SK-N-SH (cell line): ENCODE results near the gene GALNT1. TPM values are rescaled to one million over a fixed set of nuclear protein-coding genes. Genes with fewer than 3 reads are reported as not detected.

Experiments
- CTCF ChIA-PET: fragments of 300-600, 350-600 bp; formaldehyde crosslinking; extraction: SDS; loops from one replicate; lab custom pipeline; 2021; lab: Yijun Ruan, JAX
- POLR2A ChIA-PET: fragments of 350-600 bp; sonication (Branson Sonifier 250); formaldehyde crosslinking; extraction: SDS; loops from one replicate; lab custom pipeline; 2020; ENCODE audit warnings: antibody characterized with exemption, inconsistent platforms; lab: Yijun Ruan, JAX
- DNase-seq: peaks from one replicate; pipeline ENCODE4 v3.0.0; 2012
- H2AFZ ChIP-seq: fragments of 200-600 bp; sonication (generic); 2 replicates; pipeline ENCODE4 v1.8.1; 2016; ENCODE audit warnings: antibody characterized with exemption, mild to moderate bottlenecking, low read depth
- H3F3A ChIP-seq: fragments of 200-600 bp; sonication (generic); replicated peaks from 2 replicates; pipeline ENCODE3; 2016; ENCODE audit warnings: antibody characterized with exemption, mild to moderate bottlenecking; ENCODE audit not compliant: insufficient read depth
- H3K27ac ChIP-seq, 2 experiments: fragments of 200-500 bp in 1 of 2; fragments of 200-600 bp in 1 of 2; sonication (Bioruptor generic) in 1 of 2; sonication (generic), shearing (Covaris generic) in 1 of 2; 2 replicates each; pipeline versions ENCODE4 v1.5.1 to v1.6.1; 2014 to 2016; ENCODE audit warnings: low read depth in 2 of 2, inconsistent platforms in 1 of 2, low read length in 1 of 2, mild to moderate bottlenecking in 1 of 2, mixed read lengths in 1 of 2
- H3K27me3 ChIP-seq: fragments of 200-600 bp; sonication (generic), shearing (Covaris generic); 2 replicates; pipeline ENCODE4 v1.6.1; 2016; ENCODE audit warnings: mixed run types; ENCODE audit not compliant: insufficient read depth
- H3K36me3 ChIP-seq, 2 experiments: fragments of 200-500 bp in 1 of 2; fragments of 200-600 bp in 1 of 2; sonication (Bioruptor generic) in 1 of 2; sonication (generic) in 1 of 2; replicated peaks in 1 of 2; 2 replicates each; pipeline versions ENCODE3 to v1.5.1; 2014 to 2016; ENCODE audit warnings: low read length in 1 of 2, mild to moderate bottlenecking in 1 of 2; ENCODE audit not compliant: insufficient read depth in 2 of 2, control insufficient read depth in 1 of 2
- H3K4me1 ChIP-seq, 2 experiments: fragments of 200-500 bp in 1 of 2; fragments of 200-600 bp in 1 of 2; sonication (Bioruptor generic) in 1 of 2; sonication (generic), shearing (Covaris generic) in 1 of 2; 2 replicates each; pipeline versions ENCODE4 v1.5.1 to v1.6.1; 2014 to 2016; ENCODE audit warnings: low read depth in 1 of 2, low read length in 1 of 2, mixed run types in 1 of 2; ENCODE audit not compliant: insufficient read depth in 2 of 2, control insufficient read depth in 1 of 2
- H3K4me2 ChIP-seq: fragments of 200-600 bp; sonication (generic), shearing (Covaris generic); 2 replicates; pipeline ENCODE4 v1.6.1; 2017; ENCODE audit warnings: mixed run types
- H3K4me3 ChIP-seq, 2 experiments: fragments of 200-500 bp in 1 of 2; fragments of 200-600 bp in 1 of 2; sonication (Bioruptor generic) in 1 of 2; sonication (generic), shearing (Covaris generic) in 1 of 2; 2 replicates each; pipeline versions ENCODE4 v1.5.1 to v1.8.1; 2014 to 2016; ENCODE audit warnings: low read depth in 2 of 2, inconsistent platforms in 1 of 2, low read length in 1 of 2, mild to moderate bottlenecking in 1 of 2, mixed read lengths in 1 of 2, moderate library complexity in 1 of 2
- H3K79me2 ChIP-seq: fragments of 200-600 bp; sonication (generic); 2 replicates; pipeline ENCODE4 v1.8.1; 2017; ENCODE audit warnings: mild to moderate bottlenecking; ENCODE audit not compliant: insufficient read depth
- H3K9ac ChIP-seq: fragments of 200-600 bp; sonication (generic); 2 replicates; pipeline ENCODE4 v1.6.1; 2017; ENCODE audit warnings: mixed run types
- H3K9me2 ChIP-seq: fragments of 200-600 bp; sonication (generic); 2 replicates; pipeline ENCODE4 v1.6.1; 2017; ENCODE audit warnings: mixed run types
- H3K9me3 ChIP-seq: fragments of 200-600 bp; sonication (generic); 2 replicates; pipeline ENCODE4 v1.6.1; 2017; ENCODE audit warnings: mixed run types, mild to moderate bottlenecking, moderate library complexity
- H4K20me1 ChIP-seq: fragments of 200-600 bp; sonication (generic); 2 replicates; pipeline ENCODE4 v1.6.1; 2017; ENCODE audit warnings: mild to moderate bottlenecking, mixed run types; ENCODE audit not compliant: insufficient read depth
- EP300 ChIP-seq, 2 experiments: IDR thresholded peaks; 2 replicates each; pipeline versions ENCODE4 v1.4.0 to v1.6.1; 2012; ENCODE audit warnings: borderline replicate concordance in 1 of 2, low read depth in 1 of 2, low read length in 1 of 2
- EZH2phosphoT487 ChIP-seq: fragments of 200-600 bp; sonication (generic); IDR thresholded peaks from 2 replicates; pipeline ENCODE4 v1.6.1; 2017; ENCODE audit warnings: low read depth, mixed run types, mild to moderate bottlenecking, antibody characterized with exemption, moderate library complexity, borderline replicate concordance
- FOSL2 ChIP-seq: IDR thresholded peaks from 2 replicates; pipeline ENCODE4 v1.4.0; 2012; ENCODE audit warnings: low read depth, mild to moderate bottlenecking, moderate library complexity, borderline replicate concordance
- FOXJ3 ChIP-seq: sonication (generic); formaldehyde crosslinking; IDR thresholded peaks from 2 replicates; pipeline ENCODE4 v1.5.1; 2020; ENCODE audit warnings: mild to moderate bottlenecking, missing genetic modification reagents
- FOXM1 ChIP-seq: IDR thresholded peaks from 2 replicates; pipeline ENCODE4 v1.4.0; 2012; ENCODE audit warnings: low read depth, mild to moderate bottlenecking
- GABPA ChIP-seq: IDR thresholded peaks from 2 replicates; pipeline ENCODE4 v1.4.0; 2012; ENCODE audit warnings: low read depth, mild to moderate bottlenecking
- GATA2 ChIP-seq: sonication (generic); formaldehyde crosslinking; IDR thresholded peaks from 2 replicates; pipeline ENCODE4 v1.5.0; 2020; ENCODE audit warnings: mild to moderate bottlenecking, missing genetic modification reagents
- MXI1 ChIP-seq: IDR thresholded peaks from 2 replicates; pipeline ENCODE4 v1.6.1; 2012; ENCODE audit warnings: mild to moderate bottlenecking, low read depth, low read length, improper control_type of control experiment
- NFIC ChIP-seq: IDR thresholded peaks from 2 replicates; pipeline ENCODE4 v1.4.0; 2012; ENCODE audit warnings: borderline replicate concordance
- POLR2AphosphoS5 ChIP-seq: IDR thresholded peaks from 2 replicates; pipeline ENCODE4 v1.6.1; 2012; ENCODE audit warnings: low read depth, low read length
- RAD21 ChIP-seq: IDR thresholded peaks from 2 replicates; pipeline ENCODE4 v1.6.1; 2012; ENCODE audit warnings: mild to moderate bottlenecking, low read length
- TAF1 ChIP-seq: IDR thresholded peaks from 2 replicates; pipeline ENCODE4 v1.6.1; 2012; ENCODE audit warnings: low read depth, mild to moderate bottlenecking, low read length, moderate library complexity, borderline replicate concordance
- TEAD4 ChIP-seq: IDR thresholded peaks from 2 replicates; pipeline ENCODE4 v1.4.0; 2012; ENCODE audit warnings: mild to moderate bottlenecking, borderline replicate concordance; ENCODE audit not compliant: insufficient read depth
- WGBS: methylation state at CpG from one replicate; pipeline ENCODE4 v1.1.6; 2017; ENCODE audit warnings: low lambda C conversion rate; 5-methylcytosine and 5-hydroxymethylcytosine counted together
- polyA plus RNA-seq, 3 experiments: library from polyadenylated mRNA; depleted of rRNA; stranded (reverse); fragments of >200 nt; gene quantifications; 2 replicates each; pipeline ENCODE4 v1.2.3, GENCODE V29; 2012
- TF ChIP-seq, protein P1 (sequence below): IDR thresholded peaks from 2 replicates; pipeline ENCODE4 v1.4.0; 2012; ENCODE audit warnings: low read depth, borderline replicate concordance
- TF ChIP-seq, protein P2 (sequence below): IDR thresholded peaks from 2 replicates; pipeline ENCODE4 v1.4.0; 2012; ENCODE audit warnings: low read depth
- TF ChIP-seq, protein P3 (sequence below): fragments of 200-600 bp; sonication (generic); IDR thresholded peaks from 2 replicates; pipeline ENCODE4 v1.6.1; 2017; ENCODE audit warnings: antibody characterized with exemption, mild to moderate bottlenecking, moderate library complexity
- TF ChIP-seq, protein P4 (sequence below): fragments of 150-350 bp; IDR thresholded peaks from 2 replicates; pipeline ENCODE4 v1.6.1; 2016; ENCODE audit warnings: mild to moderate bottlenecking, low read depth, low read length
- TF ChIP-seq, protein P5 (sequence below): IDR thresholded peaks from 2 replicates; pipeline ENCODE4; 2012

GALNT1 gene
- polyA plus RNA-seq, 1 of the 3 experiments (the other 2 are of a cell fraction) = 15.7 TPM

DNA sequence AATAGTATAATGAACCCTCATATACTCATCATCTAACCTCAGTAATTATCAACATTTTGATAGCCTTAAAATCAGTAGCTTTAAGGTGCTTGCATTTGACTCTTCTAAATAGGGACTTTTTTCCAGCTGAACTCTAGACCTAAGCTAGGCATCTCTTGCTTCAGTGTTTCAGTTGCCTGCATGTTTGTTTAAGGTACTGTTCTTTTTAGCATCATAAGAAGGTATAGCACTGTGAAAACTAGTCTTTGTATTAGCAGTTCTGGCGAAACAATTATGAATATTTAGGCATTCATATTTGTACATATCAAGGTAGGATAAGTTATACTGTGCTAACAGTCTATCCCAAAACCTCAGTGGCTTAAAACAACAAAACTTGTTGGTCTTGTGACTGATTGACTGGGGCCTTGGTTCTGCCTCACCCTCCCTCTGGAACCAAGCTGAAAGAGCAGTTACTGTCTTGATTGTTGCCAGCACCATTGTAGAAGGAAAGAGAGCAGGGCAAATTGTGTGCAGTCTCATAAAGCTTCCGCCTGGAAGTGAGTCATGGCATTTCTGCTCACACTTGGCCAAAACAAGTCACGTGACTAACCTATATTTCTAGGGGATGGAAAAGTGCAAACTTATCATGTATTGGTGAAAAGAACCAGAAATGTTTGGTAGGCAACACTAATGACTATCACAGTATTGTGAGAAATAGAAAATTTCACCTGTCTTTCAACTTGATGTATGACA lies 24.3 kb downstream of the GALNT1 start:
- Histone ChIP-seq H3K4me2 (no peak overlapping the region), H3K4me3 (no peak overlapping the region), H3F3A (no peaks in the 10 kb centered on the region), H3K4me1 (peaks cover 0 to 5% of the 10 kb centered on the region in 2 experiments; a peak in 2 of 4 replicates)
- WGBS = 63% methylated on average over 3 of the region's 3 CpGs
- TF ChIP-seq, protein P1, sequence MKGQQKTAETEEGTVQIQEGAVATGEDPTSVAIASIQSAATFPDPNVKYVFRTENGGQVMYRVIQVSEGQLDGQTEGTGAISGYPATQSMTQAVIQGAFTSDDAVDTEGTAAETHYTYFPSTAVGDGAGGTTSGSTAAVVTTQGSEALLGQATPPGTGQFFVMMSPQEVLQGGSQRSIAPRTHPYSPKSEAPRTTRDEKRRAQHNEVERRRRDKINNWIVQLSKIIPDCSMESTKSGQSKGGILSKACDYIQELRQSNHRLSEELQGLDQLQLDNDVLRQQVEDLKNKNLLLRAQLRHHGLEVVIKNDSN = peak; percentile 48; the same call in 1 of the 2 replicates
- TF ChIP-seq RAD21 = no peak
- TF ChIP-seq, all 33 proteins: peak for 1
- H3K36me3 ChIP-seq = peaks cover 0 to 10% of the 10 kb centered on the region in 2 experiments
- no peak overlapping the region for H2AFZ ChIP-seq
- no peak for DNase-seq
- ChIA-PET CTCF (interaction anchor here (0.6 to 1.4 kb wide), 2 partner anchors 9 to 14 kb away, joined by 3 to 5 read pairs; no protein-coding TSS in a partner anchor), POLR2A (no interaction called here)
- no peaks in the 10 kb centered on the region for H3K27me3 ChIP-seq
- H3K9me3 ChIP-seq = peaks cover 4% of the 10 kb centered on the region; the same call in 1 of the 2 replicates
- peaks cover 75% of the 10 kb centered on the region for H3K79me2 ChIP-seq
- H3K27ac ChIP-seq = no peak overlapping the region
- H3K9ac ChIP-seq = no peak overlapping the region
- H4K20me1 ChIP-seq = peaks cover 20% of the 10 kb centered on the region; the same call in 1 of the 2 replicates
- H3K9me2 ChIP-seq = 0 out of 2 replicates have a peak, but pooled peaks cover 3% of the 10 kb centered on the region

DNA sequence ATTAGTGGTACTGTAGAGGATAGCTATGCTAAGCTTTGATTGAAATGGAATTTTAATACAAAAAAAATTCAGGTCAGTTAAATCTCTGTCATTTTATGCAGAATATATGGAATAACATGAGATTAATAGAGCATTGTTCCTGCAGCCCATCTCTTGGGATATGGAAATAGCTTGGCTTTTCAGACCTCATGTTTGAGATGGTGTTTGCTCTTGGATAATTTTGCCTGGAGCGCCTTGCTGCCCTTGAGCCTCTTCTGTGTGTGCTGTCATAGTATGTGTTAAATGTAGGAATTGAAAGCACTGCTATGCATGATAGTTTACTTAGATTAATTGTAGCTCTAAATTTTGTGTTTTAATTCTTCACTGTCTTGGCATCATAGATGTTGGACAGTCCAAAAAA lies 27.7 kb downstream of the GALNT1 start:
- POLR2A ChIA-PET = no interaction called here
- no peak overlapping the region for H3K9ac ChIP-seq
- H3K4me1 ChIP-seq = peaks cover 0 to 12% of the 10 kb centered on the region in 2 experiments; a peak in 2 of 4 replicates
- H3K27ac ChIP-seq = no peak overlapping the region
- H2AFZ ChIP-seq = no peak overlapping the region
- H3K4me3 ChIP-seq = no peak overlapping the region
- CTCF ChIA-PET = interaction anchor here (1.1 kb wide), 1 partner anchor 23 kb away, joined by 3 read pairs; no protein-coding TSS in a partner anchor
- peaks cover 62% of the 10 kb centered on the region for H3K79me2 ChIP-seq
- no peaks in the 10 kb centered on the region for H3F3A ChIP-seq
- no peak for DNase-seq
- H4K20me1 ChIP-seq = peaks cover 20% of the 10 kb centered on the region; the same call in 1 of the 2 replicates
- peaks cover 0 to 4% of the 10 kb centered on the region in 2 experiments for H3K36me3 ChIP-seq
- no peaks in the 10 kb centered on the region for H3K9me3 ChIP-seq
- TF ChIP-seq FOSL2 (no peak), MXI1 (no peak), EZH2phosphoT487 (no peak), EP300 (IDR thresholded peaks at IDR 0.05; ENCODE audit: borderline replicate concordance in 1 of 2, low read depth in 1 of 2, low read length in 1 of 2) (no peak), POLR2AphosphoS5 (no peak), FOXM1 (no peak), FOXJ3 (no peak), TAF1 (no peak), NFIC (no peak), GABPA (no peak), GATA2 (CRISPR knock-in tag) (no peak), TEAD4 (no peak)
- TF ChIP-seq, protein P2, sequence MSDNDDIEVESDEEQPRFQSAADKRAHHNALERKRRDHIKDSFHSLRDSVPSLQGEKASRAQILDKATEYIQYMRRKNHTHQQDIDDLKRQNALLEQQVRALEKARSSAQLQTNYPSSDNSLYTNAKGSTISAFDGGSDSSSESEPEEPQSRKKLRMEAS = no peak
- TF ChIP-seq, protein P3, sequence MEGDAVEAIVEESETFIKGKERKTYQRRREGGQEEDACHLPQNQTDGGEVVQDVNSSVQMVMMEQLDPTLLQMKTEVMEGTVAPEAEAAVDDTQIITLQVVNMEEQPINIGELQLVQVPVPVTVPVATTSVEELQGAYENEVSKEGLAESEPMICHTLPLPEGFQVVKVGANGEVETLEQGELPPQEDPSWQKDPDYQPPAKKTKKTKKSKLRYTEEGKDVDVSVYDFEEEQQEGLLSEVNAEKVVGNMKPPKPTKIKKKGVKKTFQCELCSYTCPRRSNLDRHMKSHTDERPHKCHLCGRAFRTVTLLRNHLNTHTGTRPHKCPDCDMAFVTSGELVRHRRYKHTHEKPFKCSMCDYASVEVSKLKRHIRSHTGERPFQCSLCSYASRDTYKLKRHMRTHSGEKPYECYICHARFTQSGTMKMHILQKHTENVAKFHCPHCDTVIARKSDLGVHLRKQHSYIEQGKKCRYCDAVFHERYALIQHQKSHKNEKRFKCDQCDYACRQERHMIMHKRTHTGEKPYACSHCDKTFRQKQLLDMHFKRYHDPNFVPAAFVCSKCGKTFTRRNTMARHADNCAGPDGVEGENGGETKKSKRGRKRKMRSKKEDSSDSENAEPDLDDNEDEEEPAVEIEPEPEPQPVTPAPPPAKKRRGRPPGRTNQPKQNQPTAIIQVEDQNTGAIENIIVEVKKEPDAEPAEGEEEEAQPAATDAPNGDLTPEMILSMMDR = no peak
- TF ChIP-seq, protein P4, sequence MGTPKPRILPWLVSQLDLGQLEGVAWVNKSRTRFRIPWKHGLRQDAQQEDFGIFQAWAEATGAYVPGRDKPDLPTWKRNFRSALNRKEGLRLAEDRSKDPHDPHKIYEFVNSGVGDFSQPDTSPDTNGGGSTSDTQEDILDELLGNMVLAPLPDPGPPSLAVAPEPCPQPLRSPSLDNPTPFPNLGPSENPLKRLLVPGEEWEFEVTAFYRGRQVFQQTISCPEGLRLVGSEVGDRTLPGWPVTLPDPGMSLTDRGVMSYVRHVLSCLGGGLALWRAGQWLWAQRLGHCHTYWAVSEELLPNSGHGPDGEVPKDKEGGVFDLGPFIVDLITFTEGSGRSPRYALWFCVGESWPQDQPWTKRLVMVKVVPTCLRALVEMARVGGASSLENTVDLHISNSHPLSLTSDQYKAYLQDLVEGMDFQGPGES = no peak
- TF ChIP-seq, protein P5, sequence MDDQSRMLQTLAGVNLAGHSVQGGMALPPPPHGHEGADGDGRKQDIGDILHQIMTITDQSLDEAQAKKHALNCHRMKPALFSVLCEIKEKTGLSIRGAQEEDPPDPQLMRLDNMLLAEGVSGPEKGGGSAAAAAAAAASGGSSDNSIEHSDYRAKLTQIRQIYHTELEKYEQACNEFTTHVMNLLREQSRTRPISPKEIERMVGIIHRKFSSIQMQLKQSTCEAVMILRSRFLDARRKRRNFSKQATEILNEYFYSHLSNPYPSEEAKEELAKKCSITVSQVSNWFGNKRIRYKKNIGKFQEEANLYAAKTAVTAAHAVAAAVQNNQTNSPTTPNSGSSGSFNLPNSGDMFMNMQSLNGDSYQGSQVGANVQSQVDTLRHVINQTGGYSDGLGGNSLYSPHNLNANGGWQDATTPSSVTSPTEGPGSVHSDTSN = no peak
- TF ChIP-seq, protein P1 = no peak
- H3K9me2 ChIP-seq = no peaks in the 10 kb centered on the region
- no peaks in the 10 kb centered on the region for H3K27me3 ChIP-seq
- WGBS = 100% methylated on average over 1 of the region's 1 CpG
- no peak overlapping the region for H3K4me2 ChIP-seq
